ENCODE data around the gene RPS6KA1. TPM values are rescaled to one million over a fixed set of nuclear protein-coding genes. Genes with fewer than 3 reads are reported as not detected.
A peak's percentile ranks its signal among the peaks of the same experiment; 100 is the strongest.

The RPS6KA1 gene
- total and polyA plus RNA-seq, 2 of the 8 experiments (the other 6 are each of a cell fraction or from before 2014, with no cell fraction given) = 44.3 to 55.0 TPM

GRCh38 chr1:26516987-26517765 lies 12.4 kb upstream of the RPS6KA1 start:
- no peak overlapping the region for H3K4me3 ChIP-seq (ENCODE audit: extremely low read depth in 1 of 4, insufficient read depth in 2 of 4, low read depth in 3 of 4, low read length in 4 of 4)
- H3K23me2 ChIP-seq (ENCODE audit: low read depth, low read length) = no peaks in the 10 kb centered on the region
- H3K18ac ChIP-seq (ENCODE audit: extremely low read depth, low read length) = no peak overlapping the region
- no peaks in the 10 kb centered on the region; a peak in 1 of 7 replicates for H3K27me3 ChIP-seq (replicated peaks in 1 of 4; ENCODE audit: control insufficient read depth in 3 of 4, extremely low read depth in 1 of 4, insufficient read depth in 3 of 4, low read length in 3 of 4)
- 0 out of 2 replicates have a peak overlapping the region, but pooled peaks have one; percentile 75 for H2AFZ ChIP-seq (ENCODE audit: low read length)
- H4K5ac ChIP-seq (ENCODE audit: insufficient read length, low read depth, low read length) = no peak overlapping the region
- no peak overlapping the region for H3K9ac ChIP-seq (replicated peaks in 1 of 4; ENCODE audit: extremely low read depth in 1 of 4, low read depth in 3 of 4, low read length in 3 of 4)
- POLR2A ChIA-PET (ENCODE audit: partially characterized antibody) = interaction anchor here (0.6 to 2.5 kb wide), 4 partner anchors 12 to 188 kb away, joined by 3 to 19 read pairs (median 6); partner anchors contain the start of gene RPS6KA1
- 96% methylated on average over 4 of the region's 4 CpGs; no CpG with 5 or more reads in 1 of the 2 experiments for WGBS, 2 experiments (ENCODE audit: extremely low coverage in 1 of 2, insufficient coverage in 1 of 2, insufficient read length in 1 of 2, insufficient replicate concordance in 2 of 2, low coverage in 1 of 2, low lambda C conversion rate in 2 of 2, missing lambda C conversion rate in 1 of 2)
- H3K56ac ChIP-seq (replicated peaks; ENCODE audit: insufficient read length, low read depth, low read length) = no peak overlapping the region
- H2AK5ac ChIP-seq (ENCODE audit: low read depth, low read length) = no peak overlapping the region
- no peaks in the 10 kb centered on the region for H3K36me3 ChIP-seq (ENCODE audit: control insufficient read depth in 2 of 4, insufficient read depth in 4 of 4, low read length in 3 of 4)
- no peak overlapping the region for H4K91ac ChIP-seq (replicated peaks; ENCODE audit: insufficient read length, low read length)
- CTCF ChIA-PET (ENCODE audit: partially characterized antibody) = interaction anchor here (0.6 to 3.0 kb wide), 7 partner anchors 11 to 67 kb away, joined by 3 to 19 read pairs (median 4); no protein-coding TSS in a partner anchor
- H2BK20ac ChIP-seq (ENCODE audit: low read length) = no peak overlapping the region
- DNase-seq (ENCODE audit: low read depth in 1 of 2, low spot score in 2 of 2) = no peak
- H3K4me1 ChIP-seq (replicated peaks in 1 of 4; ENCODE audit: control insufficient read depth in 3 of 4, insufficient read depth in 4 of 4, low read length in 3 of 4) = peaks cover 0 to 3% (median 0%) of the 10 kb centered on the region in 4 experiments; a peak in 1 of 7 replicates
- no peak overlapping the region for H4K8ac ChIP-seq (ENCODE audit: extremely low read depth, insufficient read depth, low read length)
- H3K23ac ChIP-seq (ENCODE audit: insufficient read length) = no peak overlapping the region
- no peaks in the 10 kb centered on the region for H3K79me2 ChIP-seq (ENCODE audit: control insufficient read depth in 1 of 2, insufficient read depth in 2 of 2, low read length in 2 of 2)
- no peak overlapping the region for H3K4ac ChIP-seq (replicated peaks; ENCODE audit: insufficient read length, low read depth, low read length)
- no peaks in the 10 kb centered on the region for H3K9me3 ChIP-seq (ENCODE audit: insufficient read depth in 2 of 2, low read depth in 1 of 2, low read length in 1 of 2)
- H3K27ac ChIP-seq (ENCODE audit: low read depth, low read length) = no peak overlapping the region
- no peaks in the 10 kb centered on the region for H3K79me1 ChIP-seq (ENCODE audit: low read depth, low read length)
- no peak overlapping the region for H3K14ac ChIP-seq (ENCODE audit: insufficient read length)
- H4K20me1 ChIP-seq (replicated peaks in 1 of 2; ENCODE audit: control insufficient read depth in 1 of 2, insufficient read depth in 2 of 2, low read length in 2 of 2) = no peaks in the 10 kb centered on the region
- no peak overlapping the region for H2BK5ac ChIP-seq (ENCODE audit: low read depth, low read length)
- no peak overlapping the region for H2BK120ac ChIP-seq (replicated peaks; ENCODE audit: low read depth, low read length)
- H2BK15ac ChIP-seq (ENCODE audit: low read length) = no peak overlapping the region
- H2BK12ac ChIP-seq (ENCODE audit: low read depth, low read length) = no peak overlapping the region
- H3K4me2 ChIP-seq (ENCODE audit: insufficient read depth in 1 of 2, low read depth in 2 of 2, low read length in 2 of 2) = no peak overlapping the region
- no peak for FAIRE-seq
- no peak for TF ChIP-seq BACH1 (IDR thresholded peaks at IDR 0.05; ENCODE audit: low read length)
- no peak for TF ChIP-seq POU5F1 (IDR thresholded peaks at IDR 0.05; ENCODE audit: low read depth, low read length)
- TF ChIP-seq POLR2AphosphoS5 (IDR thresholded peaks at IDR 0.05; ENCODE audit: low read depth, low read length) = no peak
- TF ChIP-seq KDM1A (IDR thresholded peaks at IDR 0.05; ENCODE audit: borderline replicate concordance, low read length) = no peak
- TF ChIP-seq CBX8 (IDR thresholded peaks at IDR 0.05; ENCODE audit: borderline replicate concordance, low read depth, low read length) = no peak
- no peak for TF ChIP-seq GTF2F1 (IDR thresholded peaks at IDR 0.05; ENCODE audit: borderline replicate concordance, low read depth, low read length)
- no peak for TF ChIP-seq JUN (IDR thresholded peaks at IDR 0.05; ENCODE audit: low read depth, low read length)
- TF ChIP-seq RBBP5 (IDR thresholded peaks at IDR 0.05; ENCODE audit: borderline replicate concordance, low read depth, low read length) = no peak
- no peak for TF ChIP-seq ATF3 (IDR thresholded peaks at IDR 0.05; ENCODE audit: insufficient read depth, low read depth, low read length)
- TF ChIP-seq EZH2 (IDR thresholded peaks at IDR 0.05; ENCODE audit: low read depth, low read length, severe bottlenecking) = no peak
- no peak for TF ChIP-seq RFX5 (IDR thresholded peaks at IDR 0.05; ENCODE audit: borderline replicate concordance, low read depth, low read length)
- no peak for TF ChIP-seq PHF8 (conservative IDR thresholded peaks at IDR 0.05; ENCODE audit: low read depth, low read length)

All from H1 (cell line).